ENCODE results near the gene EMILIN2.

EMILIN2 gene

DNA sequence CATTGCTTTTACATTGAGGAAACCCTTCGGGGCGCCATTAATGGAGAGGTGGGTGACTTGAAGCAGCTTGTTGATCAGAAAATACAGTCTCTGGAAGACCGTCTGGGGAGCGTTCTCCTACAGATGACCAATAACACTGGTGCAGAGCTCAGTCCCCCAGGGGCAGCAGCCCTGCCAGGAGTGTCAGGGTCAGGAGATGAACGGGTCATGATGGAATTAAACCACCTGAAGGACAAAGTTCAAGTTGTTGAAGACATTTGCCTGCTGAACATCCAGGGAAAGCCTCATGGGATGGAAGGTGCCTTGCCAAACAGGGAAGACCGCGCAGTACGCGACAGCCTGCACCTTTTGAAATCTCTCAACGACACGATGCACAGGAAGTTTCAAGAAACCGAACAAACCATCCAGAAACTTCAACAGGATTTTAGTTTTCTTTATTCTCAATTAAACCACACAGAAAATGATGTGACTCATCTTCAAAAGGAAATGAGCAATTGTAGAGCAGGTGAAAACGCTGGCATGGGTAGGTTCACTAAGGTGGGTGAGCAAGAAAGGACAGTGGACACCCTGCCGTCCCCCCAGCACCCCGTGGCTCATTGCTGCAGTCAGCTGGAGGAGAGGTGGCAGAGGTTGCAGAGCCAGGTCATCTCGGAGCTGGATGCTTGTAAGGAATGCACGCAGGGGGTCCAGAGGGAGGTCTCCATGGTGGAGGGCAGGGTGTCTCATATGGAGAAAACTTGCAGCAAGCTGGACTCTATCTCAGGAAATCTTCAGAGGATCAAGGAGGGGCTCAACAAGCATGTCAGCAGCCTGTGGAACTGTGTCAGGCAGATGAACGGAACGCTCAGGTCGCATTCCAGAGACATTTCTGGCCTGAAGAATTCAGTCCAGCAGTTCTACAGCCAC lies 45.0 kb downstream of the EMILIN2 start:
- no peak for DNase-seq (ENCODE audit: extremely low read depth, low read depth)
- TF ChIP-seq, protein P1, sequence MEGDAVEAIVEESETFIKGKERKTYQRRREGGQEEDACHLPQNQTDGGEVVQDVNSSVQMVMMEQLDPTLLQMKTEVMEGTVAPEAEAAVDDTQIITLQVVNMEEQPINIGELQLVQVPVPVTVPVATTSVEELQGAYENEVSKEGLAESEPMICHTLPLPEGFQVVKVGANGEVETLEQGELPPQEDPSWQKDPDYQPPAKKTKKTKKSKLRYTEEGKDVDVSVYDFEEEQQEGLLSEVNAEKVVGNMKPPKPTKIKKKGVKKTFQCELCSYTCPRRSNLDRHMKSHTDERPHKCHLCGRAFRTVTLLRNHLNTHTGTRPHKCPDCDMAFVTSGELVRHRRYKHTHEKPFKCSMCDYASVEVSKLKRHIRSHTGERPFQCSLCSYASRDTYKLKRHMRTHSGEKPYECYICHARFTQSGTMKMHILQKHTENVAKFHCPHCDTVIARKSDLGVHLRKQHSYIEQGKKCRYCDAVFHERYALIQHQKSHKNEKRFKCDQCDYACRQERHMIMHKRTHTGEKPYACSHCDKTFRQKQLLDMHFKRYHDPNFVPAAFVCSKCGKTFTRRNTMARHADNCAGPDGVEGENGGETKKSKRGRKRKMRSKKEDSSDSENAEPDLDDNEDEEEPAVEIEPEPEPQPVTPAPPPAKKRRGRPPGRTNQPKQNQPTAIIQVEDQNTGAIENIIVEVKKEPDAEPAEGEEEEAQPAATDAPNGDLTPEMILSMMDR (IDR thresholded peaks at IDR 0.05; ENCODE audit: low read depth, low read length) = no peak

DNA sequence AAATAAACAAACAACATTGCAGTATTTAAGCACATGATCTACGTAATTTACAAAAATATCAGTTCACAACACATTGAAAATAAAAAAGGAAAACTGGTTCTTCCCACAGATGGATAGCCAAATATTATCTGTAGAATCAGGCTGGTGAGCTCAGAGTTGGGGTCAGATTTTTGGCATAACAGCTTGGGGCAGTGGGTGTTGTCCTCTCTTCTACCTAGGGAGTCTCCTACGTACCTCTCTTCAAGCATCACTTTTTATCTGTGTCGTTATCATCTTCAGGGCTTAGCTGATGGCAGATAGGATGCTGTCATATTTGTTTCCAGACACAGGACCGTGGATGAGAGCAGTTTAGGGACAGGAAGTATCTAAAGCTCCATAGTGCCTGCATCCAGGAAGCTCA lies 46.2 kb downstream of the EMILIN2 start:
- TF ChIP-seq, protein P1 (IDR thresholded peaks at IDR 0.05; ENCODE audit: low read depth, low read length) = no peak
- DNase-seq (ENCODE audit: extremely low read depth, low read depth) = no peak

DNA sequence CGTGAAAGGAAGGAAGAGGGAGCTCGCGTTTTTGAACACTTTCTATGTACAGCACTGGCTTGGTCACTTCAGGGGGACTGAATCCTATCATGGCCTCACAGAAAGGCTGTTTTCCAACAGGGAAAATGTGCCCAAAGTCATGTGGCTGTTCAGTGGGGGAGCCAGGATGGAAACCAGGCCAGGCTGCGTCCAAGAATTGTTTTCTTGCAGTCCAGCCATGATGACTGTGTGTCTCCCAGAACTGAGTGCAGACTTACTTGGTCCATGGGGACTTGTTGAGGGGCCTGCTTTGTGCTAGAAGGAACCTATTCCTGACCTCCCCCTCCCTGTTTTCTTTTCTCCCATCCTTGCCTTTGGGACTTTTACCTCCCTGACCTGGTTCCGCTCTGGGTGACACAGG lies 46.9 kb downstream of the EMILIN2 start:
- TF ChIP-seq, protein P1 (IDR thresholded peaks at IDR 0.05; ENCODE audit: low read depth, low read length) = no peak

DNA sequence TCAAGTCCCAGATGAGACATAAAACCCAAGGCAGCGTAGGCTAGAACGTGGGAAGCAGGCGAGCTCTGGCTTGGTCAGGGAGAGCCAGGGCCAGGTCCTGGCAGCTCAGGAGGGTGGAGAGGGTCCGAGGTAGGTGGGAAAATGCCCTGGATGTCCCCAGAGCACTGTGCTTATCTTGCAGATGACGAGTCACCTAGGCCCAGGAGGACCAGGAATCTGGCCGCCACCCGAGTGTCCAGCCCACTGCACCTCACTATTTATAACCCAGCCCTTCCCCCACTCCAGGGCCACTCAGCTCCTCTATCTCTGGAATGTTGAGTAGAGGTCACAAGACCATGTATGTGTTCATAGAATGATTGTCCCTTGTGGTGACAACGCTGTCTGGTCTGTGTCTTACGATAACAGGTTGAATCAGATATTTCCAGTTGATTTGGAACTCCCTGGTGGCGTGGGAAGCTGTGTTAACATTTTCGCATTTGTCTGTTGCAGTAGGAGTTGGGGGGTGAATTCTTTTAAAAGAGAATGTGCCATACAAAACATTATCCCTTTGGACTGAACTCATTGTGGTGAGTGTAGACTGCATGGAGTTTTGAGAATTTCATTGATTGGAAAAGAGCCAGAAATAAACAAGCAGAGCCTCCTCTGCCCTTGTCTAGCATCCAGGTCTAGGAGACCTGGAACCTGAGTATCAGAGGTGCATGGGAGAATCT lies 47.5 kb downstream of the EMILIN2 start:
- DNase-seq (ENCODE audit: extremely low read depth, low read depth) = no peak
- TF ChIP-seq, protein P1 (IDR thresholded peaks at IDR 0.05; ENCODE audit: low read depth, low read length) = no peak

More for the DNA sequence above, 46.9 kb downstream of the EMILIN2 start:
- no peak for DNase-seq (ENCODE audit: extremely low read depth, low read depth)

DNA sequence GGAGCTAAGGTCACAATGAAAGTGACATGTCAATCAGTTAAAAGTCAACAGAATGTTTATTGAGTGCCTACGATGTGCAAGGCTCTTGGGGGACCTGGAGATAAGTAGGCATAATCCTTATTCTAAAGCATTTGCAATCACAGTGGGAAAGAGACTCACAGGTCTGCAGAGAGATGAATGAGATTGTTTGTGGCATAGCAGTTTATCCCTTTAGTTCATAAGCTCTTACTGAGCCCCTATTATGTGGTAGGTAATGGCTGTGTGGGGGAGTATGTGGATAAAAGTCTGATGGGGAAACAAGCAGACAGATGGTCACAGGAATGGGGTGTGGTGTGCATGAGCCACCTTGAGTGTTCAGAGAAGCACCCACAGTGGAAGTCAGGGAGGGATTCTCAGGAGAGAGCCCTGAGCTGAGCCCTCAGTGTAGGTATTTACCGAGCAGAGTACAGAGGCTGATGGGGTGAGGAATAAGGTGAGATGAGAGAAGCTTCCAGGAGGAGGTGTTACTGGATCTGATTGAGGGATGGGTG lies 48.1 kb downstream of the EMILIN2 start:
- DNase-seq (ENCODE audit: extremely low read depth, low read depth) = no peak
- TF ChIP-seq, protein P1 (IDR thresholded peaks at IDR 0.05; ENCODE audit: low read depth, low read length) = no peak

DNA sequence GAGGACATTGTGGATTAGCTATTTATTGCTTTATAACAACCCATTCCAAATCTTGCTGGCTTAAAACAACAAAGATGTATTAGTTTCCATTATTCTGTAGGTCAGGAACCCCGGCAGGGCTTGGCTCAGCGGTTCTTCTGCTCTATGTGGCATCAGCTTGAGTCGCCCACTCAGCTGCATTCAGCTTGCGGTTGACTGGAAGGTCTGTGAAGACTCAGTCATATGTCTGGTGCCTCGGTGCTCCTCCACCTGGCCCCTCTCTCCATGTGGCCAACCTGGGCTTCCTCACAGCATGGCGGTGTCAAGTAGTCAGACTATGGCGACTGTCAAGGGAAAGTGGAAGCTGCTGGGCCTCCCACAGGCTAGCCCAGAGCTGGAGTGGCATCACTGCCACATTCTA lies 48.6 kb downstream of the EMILIN2 start:
- TF ChIP-seq, protein P1 (IDR thresholded peaks at IDR 0.05; ENCODE audit: low read depth, low read length) = no peak
- DNase-seq (ENCODE audit: extremely low read depth, low read depth) = no peak

DNA sequence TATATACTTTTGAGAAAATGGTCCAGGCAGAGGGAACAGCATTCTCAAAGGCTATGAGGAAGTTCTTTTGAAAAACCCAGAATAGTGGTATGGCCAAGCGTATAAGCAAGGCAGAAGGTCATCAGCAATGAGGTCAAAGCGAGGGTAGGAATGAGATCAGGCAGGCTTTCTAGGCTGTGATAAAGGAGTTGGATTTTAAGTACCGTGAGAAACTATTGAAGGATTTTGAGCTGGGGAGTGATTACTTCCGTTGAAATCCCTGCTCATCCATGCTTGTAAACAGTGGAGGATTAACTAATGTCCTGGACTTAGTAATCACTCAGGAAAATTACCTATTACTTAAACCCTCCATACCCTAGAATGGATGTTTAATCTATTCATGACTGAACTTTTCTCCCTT lies 50.2 kb downstream of the EMILIN2 start:
- TF ChIP-seq, protein P1 (IDR thresholded peaks at IDR 0.05; ENCODE audit: low read depth, low read length) = no peak
- no peak for DNase-seq (ENCODE audit: extremely low read depth, low read depth)

All from AG09319 (cell line).